ENCODE data around the gene PC. TPM values are rescaled to one million over a fixed set of nuclear protein-coding genes. Genes with fewer than 3 reads are reported as not detected.

The PC gene
- polyA plus RNA-seq, 3 donors = 4.6 to 7.1 (median 6.0) TPM

- Histone ChIP-seq H3K36me3 (replicated peaks in 1 of 2; ENCODE audit: control insufficient read depth in 1 of 2, insufficient read depth in 2 of 2, low read length in 2 of 2) (no peaks in the 10 kb centered on the region), H3K27me3 (ENCODE audit: control insufficient read depth in 2 of 2, insufficient read depth in 2 of 2, low read length in 2 of 2) (no peaks in the 10 kb centered on the region), H3K4me3 (replicated peaks in 1 of 3; ENCODE audit: low read depth in 2 of 3, low read length in 3 of 3) (no peak overlapping the region), H3K27ac (ENCODE audit: low read depth in 1 of 2, low read length in 2 of 2) (no peak overlapping the region), H3K9ac (ENCODE audit: insufficient read depth, low read length, poor library complexity, severe bottlenecking) (no peak overlapping the region), H3K9me3 (replicated peaks in 1 of 2; ENCODE audit: control insufficient read depth in 1 of 2, insufficient read depth in 1 of 2, low read length in 2 of 2) (no peaks in the 10 kb centered on the region), H2AFZ (ENCODE audit: insufficient read depth, low read depth, low read length, poor library complexity, severe bottlenecking) (no peak overlapping the region), H3K4me2 (replicated peaks; ENCODE audit: extremely low read depth, low read length, poor library complexity, severe bottlenecking) (no peak overlapping the region), H4K20me1 (ENCODE audit: insufficient read depth, low read length) (no peaks in the 10 kb centered on the region), H3K4me1 (ENCODE audit: control insufficient read depth in 1 of 2, insufficient read depth in 2 of 2, low read length in 2 of 2) (no peaks in the 10 kb centered on the region), H3K79me2 (ENCODE audit: insufficient read depth, low read length) (no peaks in the 10 kb centered on the region)
- Mint-ChIP-seq H3K27me3 (ENCODE audit: low read depth in 3 of 3) (peaks cover 12 to 27% (median 21%) of the 10 kb centered on the region in 3 donors), H3K9me3 (peaks cover 0 to 2% (median 0%) of the 10 kb centered on the region in 7 donors), H3K36me3 (no peaks in the 10 kb centered on the region), H3K4me3 (no peak overlapping the region), H3K4me1 (no peaks in the 10 kb centered on the region), H3K27ac (no peak overlapping the region)
- no peak for TF ChIP-seq CTCF (IDR thresholded peaks at IDR 0.05)
- intact Hi-C loops (cut with micrococcal nuclease) = no loop called here
- no peak for DNase-seq
- WGBS (ENCODE audit: insufficient coverage) = 100% methylated on average over 2 of the region's 5 CpGs
These were observed 43.1 kb upstream of the PC start for GRCh38 chr11:67001332-67001731.

- no peaks in the 10 kb centered on the region for H3K9me3 ChIP-seq (replicated peaks in 1 of 2; ENCODE audit: control insufficient read depth in 1 of 2, insufficient read depth in 1 of 2, low read length in 2 of 2)
- H3K79me2 ChIP-seq (ENCODE audit: insufficient read depth, low read length) = no peaks in the 10 kb centered on the region
- DNase-seq = no peak
- H3K36me3 ChIP-seq (replicated peaks in 1 of 2; ENCODE audit: control insufficient read depth in 1 of 2, insufficient read depth in 2 of 2, low read length in 2 of 2) = no peaks in the 10 kb centered on the region
- no CpG with 5 or more reads among the region's 7 CpGs for WGBS (ENCODE audit: insufficient coverage)
- H2AFZ ChIP-seq (ENCODE audit: insufficient read depth, low read depth, low read length, poor library complexity, severe bottlenecking) = no peak overlapping the region
- H3K4me3 ChIP-seq (replicated peaks in 1 of 3; ENCODE audit: low read depth in 2 of 3, low read length in 3 of 3) = no peak overlapping the region
- H3K9ac ChIP-seq (ENCODE audit: insufficient read depth, low read length, poor library complexity, severe bottlenecking) = no peak overlapping the region
- intact Hi-C loops (cut with micrococcal nuclease) = no loop called here
- no peaks in the 10 kb centered on the region for H3K36me3 Mint-ChIP-seq
- H3K4me2 ChIP-seq (replicated peaks; ENCODE audit: extremely low read depth, low read length, poor library complexity, severe bottlenecking) = no peak overlapping the region
- H3K9me3 Mint-ChIP-seq = no peaks in the 10 kb centered on the region
- no peak overlapping the region for H3K4me3 Mint-ChIP-seq
- no peak overlapping the region for H3K27ac Mint-ChIP-seq
- no peaks in the 10 kb centered on the region for H4K20me1 ChIP-seq (ENCODE audit: insufficient read depth, low read length)
- no peaks in the 10 kb centered on the region for H3K4me1 ChIP-seq (ENCODE audit: control insufficient read depth in 1 of 2, insufficient read depth in 2 of 2, low read length in 2 of 2)
- H3K27me3 Mint-ChIP-seq (ENCODE audit: low read depth in 3 of 3) = peaks cover 12 to 31% (median 25%) of the 10 kb centered on the region in 3 donors
- no peak for TF ChIP-seq CTCF (IDR thresholded peaks at IDR 0.05)
- no peak overlapping the region for H3K27ac ChIP-seq (ENCODE audit: low read depth in 1 of 2, low read length in 2 of 2)
- H3K4me1 Mint-ChIP-seq = no peaks in the 10 kb centered on the region
- no peaks in the 10 kb centered on the region for H3K27me3 ChIP-seq (ENCODE audit: control insufficient read depth in 2 of 2, insufficient read depth in 2 of 2, low read length in 2 of 2)
These were observed 41.4 kb upstream of the PC start for GRCh38 chr11:66999555-66999954.
